ENCODE results near the gene TBX1. TPM values are rescaled to one million over a fixed set of nuclear protein-coding genes. Genes with fewer than 3 reads are reported as not detected.

Gene TBX1
- total and polyA plus RNA-seq, 2 of the 8 experiments (the other 6 are each of a cell fraction or from before 2014, with no cell fraction given) = 0.28 TPM; not detected in 1

DNA sequence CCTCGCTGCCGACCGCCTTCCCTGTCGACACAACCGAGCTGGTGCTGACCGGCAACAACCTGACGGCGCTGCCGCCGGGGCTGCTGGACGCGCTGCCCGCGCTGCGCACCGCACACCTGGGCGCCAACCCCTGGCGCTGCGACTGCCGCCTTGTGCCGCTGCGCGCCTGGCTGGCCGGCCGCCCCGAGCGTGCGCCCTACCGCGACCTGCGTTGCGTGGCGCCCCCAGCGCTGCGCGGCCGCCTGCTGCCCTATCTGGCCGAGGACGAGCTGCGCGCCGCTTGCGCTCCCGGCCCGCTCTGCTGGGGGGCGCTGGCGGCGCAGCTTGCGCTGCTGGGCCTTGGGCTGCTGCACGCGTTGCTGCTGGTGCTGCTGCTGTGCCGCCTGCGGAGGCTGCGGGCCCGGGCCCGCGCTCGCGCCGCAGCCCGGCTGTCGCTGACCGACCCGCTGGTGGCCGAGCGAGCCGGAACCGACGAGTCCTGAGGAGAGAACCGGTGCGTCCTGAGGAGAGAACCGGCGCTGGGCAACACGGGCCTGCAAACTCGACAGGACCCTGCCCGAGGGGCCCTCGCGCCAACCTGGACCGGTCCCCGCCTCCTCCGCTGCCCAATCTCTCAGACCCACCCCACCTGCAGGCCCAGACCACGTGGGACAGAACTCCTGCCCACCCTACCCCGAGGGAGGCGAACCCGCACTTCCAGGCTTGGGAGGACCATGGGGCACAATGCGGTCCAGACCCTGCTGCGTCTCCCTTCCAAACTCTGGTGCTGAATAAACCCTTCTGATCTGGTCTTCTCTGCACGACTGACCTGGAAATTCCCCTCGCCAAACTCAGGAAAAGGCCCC lies 36.4 kb upstream of the TBX1 start (continued):
- TF ChIP-seq TAF7 (optimal IDR thresholded peaks at IDR 0.05; ENCODE audit: borderline replicate concordance, low read depth, low read length) (peak; percentile 5), FOSL1 (IDR thresholded peaks at IDR 0.05; ENCODE audit: insufficient read depth, low read depth, low read length) (no peak), POU5F1 (IDR thresholded peaks at IDR 0.05; ENCODE audit: low read depth, low read length) (no peak), PHF8 (conservative IDR thresholded peaks at IDR 0.05; ENCODE audit: low read depth, low read length) (no peak), KDM1A (IDR thresholded peaks at IDR 0.05; ENCODE audit: borderline replicate concordance, low read length) (no peak), SIRT6 (IDR thresholded peaks at IDR 0.05; ENCODE audit: low read length) (no peak), TEAD4 (IDR thresholded peaks at IDR 0.05; ENCODE audit: low read depth, low read length) (peak; percentile 50; the same call in 1 of the 2 replicates), SP2 (IDR thresholded peaks at IDR 0.05; ENCODE audit: low read length) (no peak), JUND (IDR thresholded peaks at IDR 0.05; ENCODE audit: low read length) (no peak), BACH1 (IDR thresholded peaks at IDR 0.05; ENCODE audit: low read length) (no peak), CTBP2 (IDR thresholded peaks at IDR 0.05; ENCODE audit: borderline replicate concordance, insufficient read depth, insufficient read length, low read length) (peak; percentile 82), TAF1 (IDR thresholded peaks at IDR 0.05; ENCODE audit: low read depth, low read length) (no peak), CBX5 (IDR thresholded peaks at IDR 0.05; ENCODE audit: low read depth, low read length) (no peak), GTF2F1 (IDR thresholded peaks at IDR 0.05; ENCODE audit: borderline replicate concordance, low read depth, low read length) (no peak), CEBPB (IDR thresholded peaks at IDR 0.05; ENCODE audit: low read depth, low read length) (no peak), SRF (IDR thresholded peaks at IDR 0.05; ENCODE audit: low read depth, low read length) (no peak; the same call in 1 of the 2 replicates), ASH2L (IDR thresholded peaks at IDR 0.05; ENCODE audit: low read length) (no peak), BRCA1 (IDR thresholded peaks at IDR 0.05; ENCODE audit: low read depth, low read length) (no peak), HDAC2 (IDR thresholded peaks at IDR 0.05; ENCODE audit: borderline replicate concordance in 1 of 2, low read depth in 2 of 2, low read length in 2 of 2) (no peak), TBP (IDR thresholded peaks at IDR 0.05; ENCODE audit: low read depth, low read length) (no peak), POLR2AphosphoS5 (IDR thresholded peaks at IDR 0.05; ENCODE audit: low read depth, low read length) (no peak), YY1 (IDR thresholded peaks at IDR 0.05; ENCODE audit: low read depth, low read length) (no peak; the same call in 1 of the 2 replicates)
- TF ChIP-seq, protein P1, sequence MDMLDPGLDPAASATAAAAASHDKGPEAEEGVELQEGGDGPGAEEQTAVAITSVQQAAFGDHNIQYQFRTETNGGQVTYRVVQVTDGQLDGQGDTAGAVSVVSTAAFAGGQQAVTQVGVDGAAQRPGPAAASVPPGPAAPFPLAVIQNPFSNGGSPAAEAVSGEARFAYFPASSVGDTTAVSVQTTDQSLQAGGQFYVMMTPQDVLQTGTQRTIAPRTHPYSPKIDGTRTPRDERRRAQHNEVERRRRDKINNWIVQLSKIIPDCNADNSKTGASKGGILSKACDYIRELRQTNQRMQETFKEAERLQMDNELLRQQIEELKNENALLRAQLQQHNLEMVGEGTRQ (IDR thresholded peaks at IDR 0.05; ENCODE audit: low read length) = no peak
- TF ChIP-seq, protein P2, sequence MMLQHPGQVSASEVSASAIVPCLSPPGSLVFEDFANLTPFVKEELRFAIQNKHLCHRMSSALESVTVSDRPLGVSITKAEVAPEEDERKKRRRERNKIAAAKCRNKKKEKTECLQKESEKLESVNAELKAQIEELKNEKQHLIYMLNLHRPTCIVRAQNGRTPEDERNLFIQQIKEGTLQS (IDR thresholded peaks at IDR 0.05; ENCODE audit: insufficient read depth, low read depth, low read length) = no peak
